Measurements from ENCODE around the gene GBP6.
"Not testable (repeated sequence)": the region's sequence is repeated elsewhere in the genome, so short reads cannot be mapped to it uniquely, and the experiment has no call there.

The GBP6 gene

DNA sequence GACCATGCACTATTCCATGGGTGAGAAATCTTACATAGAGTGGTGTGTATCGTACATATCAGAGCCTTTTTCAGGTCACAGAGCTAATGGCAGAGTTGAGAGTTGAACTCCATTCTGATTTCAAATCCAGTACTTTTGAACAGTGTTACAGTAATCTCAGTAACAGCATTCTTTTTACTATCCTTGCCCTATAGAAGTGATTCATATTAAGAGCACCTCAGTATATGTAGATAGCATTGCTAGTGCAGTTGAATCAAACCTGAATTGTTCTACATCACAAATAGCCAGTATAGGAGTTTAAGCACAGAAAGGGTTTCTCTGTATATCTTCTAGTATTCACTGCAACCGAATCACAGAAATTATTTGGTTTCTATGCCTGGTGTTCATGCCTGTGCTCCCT, 11.4 kb upstream of the GBP6 start:
- no peak overlapping the region for H3K4me2 ChIP-seq (ENCODE audit: low read length)
- H3K9me3 ChIP-seq (replicated peaks; ENCODE audit: low read length) = no peaks in the 10 kb centered on the region
- H3K27me3 ChIP-seq (ENCODE audit: control insufficient read depth, insufficient read depth, low read length) = peaks cover 7% of the 10 kb centered on the region
- H3K36me3 ChIP-seq (ENCODE audit: insufficient read depth, low read length) = no peaks in the 10 kb centered on the region
- H3K9ac ChIP-seq (ENCODE audit: low read depth, low read length) = no peak overlapping the region
- no peak overlapping the region for H3K4me3 ChIP-seq (ENCODE audit: low read length)
- H3K4me1 ChIP-seq (ENCODE audit: control insufficient read depth, insufficient read depth, low read length) = no peaks in the 10 kb centered on the region

DNA sequence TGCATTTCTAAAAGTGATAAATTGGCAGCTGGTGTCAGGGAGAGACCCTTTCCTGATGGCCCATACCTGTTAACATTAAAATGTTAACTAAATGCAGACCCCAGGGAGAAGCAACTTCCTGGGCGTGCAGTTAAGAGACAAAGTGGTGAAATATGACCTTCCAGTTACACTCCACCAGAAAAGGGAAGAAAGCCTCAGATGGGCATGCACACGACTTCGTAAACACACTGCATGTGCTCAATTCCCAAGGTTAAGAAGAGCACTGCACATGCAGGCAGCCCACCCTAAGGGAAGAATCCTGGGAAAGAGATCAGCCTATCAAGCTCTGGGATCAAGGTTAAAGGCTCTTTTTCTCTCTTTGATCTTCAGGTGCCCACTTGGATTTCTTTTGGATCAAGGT, 9.7 kb upstream of the GBP6 start:
- Histone ChIP-seq H3K36me3 (ENCODE audit: insufficient read depth, low read length) (no peaks in the 10 kb centered on the region), H3K9ac (ENCODE audit: low read depth, low read length) (no peak overlapping the region), H3K9me3 (replicated peaks; ENCODE audit: low read length) (no peaks in the 10 kb centered on the region), H3K4me2 (ENCODE audit: low read length) (no peak overlapping the region), H3K4me3 (ENCODE audit: low read length) (no peak overlapping the region), H3K4me1 (ENCODE audit: control insufficient read depth, insufficient read depth, low read length) (no peaks in the 10 kb centered on the region), H3K27me3 (ENCODE audit: control insufficient read depth, insufficient read depth, low read length) (peaks cover 7% of the 10 kb centered on the region)

DNA sequence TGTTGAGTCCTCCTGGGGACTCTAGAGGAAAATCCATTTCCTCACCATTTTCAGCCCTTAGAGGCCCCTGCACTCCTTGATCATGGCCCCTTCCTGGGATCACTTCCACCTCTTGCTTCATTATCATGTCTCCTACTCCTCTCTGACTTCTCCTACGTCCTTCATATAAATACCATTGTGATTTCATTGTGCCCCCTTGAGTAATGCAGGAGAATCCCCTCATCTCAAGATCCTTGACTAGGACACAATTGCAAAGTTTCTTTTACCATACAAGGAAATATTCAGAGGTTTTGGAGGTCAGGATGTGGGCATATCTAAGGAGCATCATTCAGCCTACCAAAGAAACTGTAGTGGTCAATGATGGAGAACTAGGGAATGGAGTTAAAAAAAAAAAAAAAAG, 8.8 kb upstream of the GBP6 start:
- Histone ChIP-seq H3K36me3 (ENCODE audit: insufficient read depth, low read length) (no peaks in the 10 kb centered on the region), H3K27me3 (ENCODE audit: control insufficient read depth, insufficient read depth, low read length) (peaks cover 7% of the 10 kb centered on the region), H3K4me1 (ENCODE audit: control insufficient read depth, insufficient read depth, low read length) (no peaks in the 10 kb centered on the region), H3K4me3 (ENCODE audit: low read length) (no peak overlapping the region), H3K4me2 (ENCODE audit: low read length) (no peak overlapping the region), H3K9me3 (replicated peaks; ENCODE audit: low read length) (no peaks in the 10 kb centered on the region), H3K9ac (ENCODE audit: low read depth, low read length) (no peak overlapping the region)

DNA sequence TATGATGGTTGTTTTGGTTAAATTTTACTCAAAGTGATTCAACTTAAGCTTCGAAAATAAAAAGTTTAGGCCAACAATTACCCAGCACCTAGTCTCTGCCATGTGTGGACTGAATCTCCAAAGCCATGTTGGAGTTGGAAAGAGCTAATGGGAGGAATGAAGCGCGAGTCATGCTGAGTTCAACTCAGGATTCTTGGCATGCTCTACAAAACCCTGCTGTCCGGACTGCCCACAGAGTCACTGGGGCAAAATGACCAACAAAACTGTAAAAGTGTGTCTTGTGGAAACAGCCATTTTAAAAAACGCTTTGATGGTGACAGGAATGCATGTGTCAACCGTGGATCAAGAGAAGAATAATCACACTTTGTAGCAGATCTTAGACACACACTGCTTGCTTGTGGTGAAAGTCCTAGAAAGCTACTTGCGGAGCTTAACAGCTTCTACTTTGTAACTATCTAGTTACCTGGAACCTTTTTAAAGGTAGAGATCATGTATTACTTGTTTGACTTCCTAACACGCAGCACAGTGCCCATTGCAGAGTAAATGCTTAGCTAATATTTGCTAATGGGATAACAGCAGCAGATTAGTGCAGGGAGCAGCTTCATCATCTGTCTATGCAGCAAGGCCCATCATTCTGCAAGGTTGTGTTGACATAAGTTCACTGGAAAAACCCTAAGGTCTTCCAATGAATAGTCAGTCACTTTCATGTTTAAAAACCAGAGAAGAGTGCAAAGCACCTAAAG, 7.0 kb upstream of the GBP6 start:
- Histone ChIP-seq H3K9ac (ENCODE audit: low read depth, low read length) (no peak overlapping the region), H3K4me1 (ENCODE audit: control insufficient read depth, insufficient read depth, low read length) (no peaks in the 10 kb centered on the region), H3K9me3 (replicated peaks; ENCODE audit: low read length) (no peaks in the 10 kb centered on the region), H3K36me3 (ENCODE audit: insufficient read depth, low read length) (no peaks in the 10 kb centered on the region), H3K4me3 (ENCODE audit: low read length) (no peak overlapping the region), H3K27me3 (ENCODE audit: control insufficient read depth, insufficient read depth, low read length) (peaks cover 9% of the 10 kb centered on the region), H3K4me2 (ENCODE audit: low read length) (no peak overlapping the region)

DNA sequence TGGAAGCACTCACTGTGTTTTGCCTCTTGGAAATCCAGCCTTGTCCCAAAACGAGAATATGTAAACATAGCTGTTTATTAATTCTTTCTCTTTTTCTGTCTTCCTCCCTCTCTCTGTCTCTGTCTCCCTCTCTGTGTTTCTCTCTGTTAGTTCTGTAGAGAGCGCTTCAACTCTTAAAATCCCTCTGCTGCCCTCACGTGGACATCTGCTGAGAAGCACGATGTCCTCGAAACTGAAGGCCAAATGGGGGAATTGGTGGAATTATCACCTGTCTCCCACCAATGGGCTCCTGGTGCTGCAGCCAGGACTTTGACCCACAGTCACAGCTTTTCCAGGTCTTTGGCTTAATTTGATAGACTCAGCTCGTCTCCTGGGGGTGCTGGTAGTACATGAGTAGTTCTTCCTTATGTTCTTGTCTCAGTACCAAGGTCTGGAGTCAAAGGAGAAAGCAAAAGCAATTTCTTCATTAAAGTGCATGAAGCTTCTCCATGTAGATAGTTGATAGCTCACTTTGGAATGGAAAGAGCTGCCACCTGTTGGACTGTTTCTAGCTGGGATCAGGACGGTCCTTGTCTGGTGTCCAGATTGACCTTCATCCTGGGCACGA, 5.5 kb upstream of the GBP6 start:
- Histone ChIP-seq H3K9ac (ENCODE audit: low read depth, low read length) (no peak overlapping the region), H3K4me3 (ENCODE audit: low read length) (no peak overlapping the region), H3K4me1 (ENCODE audit: control insufficient read depth, insufficient read depth, low read length) (no peaks in the 10 kb centered on the region), H3K27me3 (ENCODE audit: control insufficient read depth, insufficient read depth, low read length) (peaks cover 9% of the 10 kb centered on the region), H3K4me2 (ENCODE audit: low read length) (no peak overlapping the region), H3K36me3 (ENCODE audit: insufficient read depth, low read length) (no peaks in the 10 kb centered on the region), H3K9me3 (replicated peaks; ENCODE audit: low read length) (no peaks in the 10 kb centered on the region)

DNA sequence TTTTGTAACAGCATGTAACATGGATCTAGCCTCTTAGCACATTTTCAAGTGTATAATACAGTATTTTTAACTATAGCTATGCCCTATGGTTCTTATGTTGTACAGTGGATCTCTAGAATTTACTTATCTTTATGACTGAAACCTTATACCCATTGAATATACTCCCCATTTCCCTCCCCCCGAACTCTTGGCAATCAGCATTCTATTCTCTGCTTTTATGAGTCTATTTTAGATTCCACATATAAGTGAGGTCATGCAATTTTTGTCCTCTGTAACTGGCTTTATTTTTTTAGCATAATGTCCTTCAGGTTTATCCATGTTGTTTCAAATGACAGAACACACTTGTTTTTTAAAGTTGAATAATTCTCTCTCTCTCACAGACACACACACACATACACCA, 3.1 kb upstream of the GBP6 start:
- H3K4me3 ChIP-seq (ENCODE audit: low read length) = no peak overlapping the region
- H3K27me3 ChIP-seq (ENCODE audit: control insufficient read depth, insufficient read depth, low read length) = peaks cover 8% of the 10 kb centered on the region
- H3K4me2 ChIP-seq (ENCODE audit: low read length) = no peak overlapping the region
- H3K36me3 ChIP-seq (ENCODE audit: insufficient read depth, low read length) = no peaks in the 10 kb centered on the region
- H3K9ac ChIP-seq (ENCODE audit: low read depth, low read length) = no peak overlapping the region
- H3K9me3 ChIP-seq (replicated peaks; ENCODE audit: low read length) = no peaks in the 10 kb centered on the region
- H3K4me1 ChIP-seq (ENCODE audit: control insufficient read depth, insufficient read depth, low read length) = no peaks in the 10 kb centered on the region

DNA sequence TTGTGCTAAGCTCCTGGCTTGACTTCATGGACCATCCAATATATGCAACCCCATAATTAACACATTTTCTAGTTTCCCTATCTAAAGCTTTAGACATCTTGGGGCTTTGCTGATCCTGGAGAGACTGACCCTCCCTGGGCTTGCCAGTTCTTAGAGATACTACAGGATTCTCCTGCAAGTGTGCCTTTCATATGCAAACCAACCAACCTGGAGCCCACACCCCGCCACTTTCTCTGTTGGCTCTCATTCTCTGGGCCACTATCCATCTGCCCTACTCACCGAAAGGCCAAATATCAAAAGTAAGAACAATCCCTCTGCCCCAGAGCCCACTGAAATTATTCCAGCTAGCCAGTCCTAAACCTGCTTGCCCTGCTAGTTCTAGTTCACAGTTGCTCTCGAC, 2.2 kb upstream of the GBP6 start:
- peaks cover 8% of the 10 kb centered on the region for H3K27me3 ChIP-seq (ENCODE audit: control insufficient read depth, insufficient read depth, low read length)
- no peaks in the 10 kb centered on the region for H3K36me3 ChIP-seq (ENCODE audit: insufficient read depth, low read length)
- no peaks in the 10 kb centered on the region for H3K9me3 ChIP-seq (replicated peaks; ENCODE audit: low read length)
- no peak overlapping the region for H3K4me3 ChIP-seq (ENCODE audit: low read length)
- H3K9ac ChIP-seq (ENCODE audit: low read depth, low read length) = no peak overlapping the region
- H3K4me2 ChIP-seq (ENCODE audit: low read length) = no peak overlapping the region
- no peaks in the 10 kb centered on the region for H3K4me1 ChIP-seq (ENCODE audit: control insufficient read depth, insufficient read depth, low read length)

DNA sequence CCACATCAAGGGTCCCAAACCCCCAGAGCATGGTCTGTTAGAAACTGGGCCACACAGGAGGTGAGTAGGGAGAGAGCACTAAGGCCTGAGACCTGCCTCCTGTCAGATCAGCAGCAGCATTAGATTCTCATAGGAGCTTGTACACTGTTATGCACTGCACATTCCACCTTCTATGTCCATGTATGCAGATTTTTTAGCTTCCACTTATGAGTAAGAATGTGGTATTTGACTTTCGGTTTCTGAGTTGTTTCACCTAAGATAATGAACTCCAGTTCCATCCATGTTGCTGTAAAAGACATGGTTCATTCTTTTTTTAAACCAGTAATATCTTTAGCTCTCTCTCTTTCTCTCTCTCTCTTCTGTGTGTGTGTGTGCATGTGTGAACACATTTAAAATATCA, 663 bp upstream of the GBP6 start:
- Histone ChIP-seq H3K4me1 (ENCODE audit: control insufficient read depth, insufficient read depth, low read length) (no peaks in the 10 kb centered on the region), H3K9me3 (replicated peaks; ENCODE audit: low read length) (no peaks in the 10 kb centered on the region), H3K9ac (ENCODE audit: low read depth, low read length) (no peak overlapping the region), H3K4me2 (ENCODE audit: low read length) (no peak overlapping the region), H3K4me3 (ENCODE audit: low read length) (no peak overlapping the region), H3K36me3 (ENCODE audit: insufficient read depth, low read length) (no peaks in the 10 kb centered on the region), H3K27me3 (ENCODE audit: control insufficient read depth, insufficient read depth, low read length) (peaks cover 5% of the 10 kb centered on the region)

DNA sequence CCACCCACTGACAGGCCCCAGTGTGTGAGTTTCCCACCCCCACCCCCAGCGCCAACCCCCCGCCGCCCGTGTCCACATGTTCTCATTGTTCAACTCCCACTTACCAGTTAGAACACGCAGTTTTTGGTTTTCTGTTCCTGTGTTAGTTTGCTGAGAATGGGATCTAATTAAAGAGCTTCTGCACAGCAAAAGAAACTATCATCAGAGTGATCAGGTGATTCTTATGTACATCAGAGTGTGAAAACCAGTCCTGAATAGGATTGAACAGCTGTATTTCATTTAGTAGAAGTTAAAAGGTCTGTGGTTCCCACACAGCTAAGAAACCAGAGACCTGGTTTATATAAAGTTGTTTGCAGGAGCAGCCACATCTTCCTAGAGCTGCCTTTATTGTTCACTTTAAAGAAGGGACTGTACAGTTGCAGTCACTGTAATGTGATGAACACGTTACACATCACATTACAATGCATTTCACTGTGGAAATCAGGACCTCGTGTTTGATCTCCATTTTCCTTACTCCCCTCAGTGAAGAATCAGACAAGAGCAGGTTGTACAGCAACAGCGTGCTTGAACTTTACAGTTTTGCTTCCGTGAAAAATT, 1.2 kb downstream of the GBP6 start:
- peaks cover 5% of the 10 kb centered on the region for H3K27me3 ChIP-seq (ENCODE audit: control insufficient read depth, insufficient read depth, low read length)
- no peak overlapping the region for H3K9ac ChIP-seq (ENCODE audit: low read depth, low read length)
- H3K4me3 ChIP-seq (ENCODE audit: low read length) = no peak overlapping the region
- H3K36me3 ChIP-seq (ENCODE audit: insufficient read depth, low read length) = no peaks in the 10 kb centered on the region
- no peaks in the 10 kb centered on the region for H3K4me1 ChIP-seq (ENCODE audit: control insufficient read depth, insufficient read depth, low read length)
- no peak overlapping the region for H3K4me2 ChIP-seq (ENCODE audit: low read length)
- no peaks in the 10 kb centered on the region for H3K9me3 ChIP-seq (replicated peaks; ENCODE audit: low read length)

DNA sequence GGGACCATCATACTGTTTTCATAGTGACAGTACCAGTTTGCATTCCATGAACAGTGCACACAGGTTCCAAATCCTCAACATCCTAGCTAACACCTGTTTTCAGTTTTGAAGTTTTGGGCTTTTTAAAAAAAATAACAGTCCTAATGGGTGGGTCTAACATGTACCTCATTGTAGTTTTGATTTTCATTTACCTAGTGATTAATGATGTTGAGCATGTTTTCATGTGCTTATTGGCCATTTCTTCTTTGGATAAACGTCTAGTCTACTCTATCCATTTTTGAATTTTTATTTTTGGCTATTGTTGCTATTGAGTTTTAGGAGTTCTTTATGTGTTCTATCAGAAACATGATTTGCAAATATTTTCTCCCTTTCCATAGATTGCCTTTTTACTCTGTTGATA, 3.4 kb downstream of the GBP6 start:
- H3K27me3 ChIP-seq (ENCODE audit: control insufficient read depth, insufficient read depth, low read length) = peaks cover 3% of the 10 kb centered on the region
- no peaks in the 10 kb centered on the region for H3K9me3 ChIP-seq (replicated peaks; ENCODE audit: low read length)
- no peak overlapping the region for H3K4me2 ChIP-seq (ENCODE audit: low read length)
- H3K4me3 ChIP-seq (ENCODE audit: low read length) = no peak overlapping the region
- H3K9ac ChIP-seq (ENCODE audit: low read depth, low read length) = no peak overlapping the region
- H3K36me3 ChIP-seq (ENCODE audit: insufficient read depth, low read length) = no peaks in the 10 kb centered on the region
- H3K4me1 ChIP-seq (ENCODE audit: control insufficient read depth, insufficient read depth, low read length) = no peaks in the 10 kb centered on the region

DNA sequence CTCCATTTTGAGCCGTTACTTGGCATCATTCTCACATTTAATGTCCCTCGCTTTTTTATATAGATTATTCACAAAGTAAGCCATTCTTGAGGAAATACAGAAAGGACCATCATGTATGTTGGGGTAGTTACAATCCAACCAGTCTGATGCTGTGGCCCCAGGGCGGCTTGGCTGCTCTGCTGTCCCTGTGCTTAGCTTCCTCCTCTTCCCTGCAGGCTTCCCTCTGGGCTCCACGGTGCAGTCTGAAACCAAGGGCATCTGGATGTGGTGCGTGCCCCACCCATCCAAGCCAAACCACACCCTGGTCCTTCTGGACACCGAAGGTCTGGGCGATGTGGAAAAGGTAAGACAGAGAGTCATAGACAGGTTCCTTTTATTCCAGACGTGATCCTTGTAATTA, 5.5 kb downstream of the GBP6 start:
- Histone ChIP-seq H3K4me1 (ENCODE audit: control insufficient read depth, insufficient read depth, low read length) (no peaks in the 10 kb centered on the region), H3K9me3 (replicated peaks; ENCODE audit: low read length) (no peaks in the 10 kb centered on the region), H3K4me3 (ENCODE audit: low read length) (no peak overlapping the region), H3K36me3 (ENCODE audit: insufficient read depth, low read length) (no peaks in the 10 kb centered on the region), H3K9ac (ENCODE audit: low read depth, low read length) (no peak overlapping the region), H3K27me3 (ENCODE audit: control insufficient read depth, insufficient read depth, low read length) (no peaks in the 10 kb centered on the region), H3K4me2 (ENCODE audit: low read length) (no peak overlapping the region)

DNA sequence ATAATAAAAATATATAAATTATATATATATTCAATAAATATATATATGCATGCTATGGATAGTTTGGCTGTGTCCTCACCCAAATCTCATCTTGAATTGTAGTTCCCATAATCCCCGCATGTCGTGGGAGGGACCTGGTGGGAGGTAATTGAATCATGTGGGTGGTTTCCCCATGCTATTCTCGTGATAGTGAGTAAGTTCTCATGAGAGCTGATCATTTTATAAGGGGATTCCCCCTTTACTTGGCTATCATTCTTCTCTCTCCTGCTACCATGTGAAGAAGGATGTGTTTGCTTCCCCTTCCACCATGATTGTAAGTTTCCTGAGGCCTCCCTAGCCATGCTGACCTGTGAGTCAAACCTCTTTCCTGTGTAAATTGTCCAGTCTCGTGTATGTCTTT, 10.0 kb downstream of the GBP6 start:
- H3K27me3 ChIP-seq (ENCODE audit: control insufficient read depth, insufficient read depth, low read length); H3K4me3 ChIP-seq (ENCODE audit: low read length); H3K4me2 ChIP-seq (ENCODE audit: low read length); H3K36me3 ChIP-seq (ENCODE audit: insufficient read depth, low read length); H3K9ac ChIP-seq (ENCODE audit: low read depth, low read length); H3K4me1 ChIP-seq (ENCODE audit: control insufficient read depth, insufficient read depth, low read length); H3K9me3 ChIP-seq (replicated peaks; ENCODE audit: low read length): not testable (repeated sequence)
